HUDEP-2 (cell line): ENCODE results near the gene R3HDM4.

Source experiments
- DNase-seq, 76 experiments: peaks; one replicate each; lab custom pipeline; 2025; ENCODE audit not compliant: unreplicated experiment in 76 of 76; lab: John Stamatoyannopoulos, UW

The R3HDM4 gene

GRCh38 chr19:932648-933552 is 19.9 kb upstream of the R3HDM4 start:
- DNase-seq, result no peak

- DNase-seq, result no peak
Observed at GRCh38 chr19:931860-932647, 19.0 kb upstream of the R3HDM4 start.

- DNase-seq, result no peak
Observed at GRCh38 chr19:929891-930258, 16.9 kb upstream of the R3HDM4 start.

- no peak for DNase-seq
Observed at GRCh38 chr19:929203-929890, 16.3 kb upstream of the R3HDM4 start.

- no peak for DNase-seq
Observed at GRCh38 chr19:928471-929202, 15.6 kb upstream of the R3HDM4 start.

DNA sequence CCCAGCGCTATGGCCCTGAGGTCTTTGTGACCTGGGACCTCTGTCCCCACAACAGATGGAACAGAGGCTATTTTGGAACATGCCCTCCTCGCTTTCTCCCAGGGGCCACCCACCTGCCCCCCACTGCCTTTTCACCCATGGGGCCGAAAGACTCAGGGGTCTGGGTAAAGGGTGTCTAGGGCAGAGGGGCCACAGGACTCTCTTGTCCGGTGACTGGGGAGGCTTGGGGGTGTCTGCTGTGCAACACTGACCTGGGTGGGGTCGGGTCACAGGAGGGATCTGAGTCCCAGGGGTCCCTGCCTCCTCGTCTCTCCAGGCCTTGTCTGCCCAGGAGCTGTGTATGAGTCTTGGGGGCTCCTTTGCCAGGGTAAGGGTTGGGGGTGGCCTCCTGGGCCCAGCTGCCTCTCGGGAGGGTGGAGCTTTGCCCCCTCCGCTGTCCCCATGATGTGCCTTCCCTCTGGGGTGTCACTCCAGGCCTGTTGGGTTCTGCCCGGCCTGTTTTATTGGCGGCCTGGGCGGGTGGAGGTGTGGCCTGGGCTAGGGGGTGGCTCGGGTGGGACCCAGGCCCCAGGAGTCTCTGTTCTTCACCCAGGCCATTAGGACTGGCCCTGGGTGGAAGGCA is 14.9 kb upstream of the R3HDM4 start:
- no peak for DNase-seq

- no peak for DNase-seq
Observed at GRCh38 chr19:927351-927779, 14.3 kb upstream of the R3HDM4 start.

DNA sequence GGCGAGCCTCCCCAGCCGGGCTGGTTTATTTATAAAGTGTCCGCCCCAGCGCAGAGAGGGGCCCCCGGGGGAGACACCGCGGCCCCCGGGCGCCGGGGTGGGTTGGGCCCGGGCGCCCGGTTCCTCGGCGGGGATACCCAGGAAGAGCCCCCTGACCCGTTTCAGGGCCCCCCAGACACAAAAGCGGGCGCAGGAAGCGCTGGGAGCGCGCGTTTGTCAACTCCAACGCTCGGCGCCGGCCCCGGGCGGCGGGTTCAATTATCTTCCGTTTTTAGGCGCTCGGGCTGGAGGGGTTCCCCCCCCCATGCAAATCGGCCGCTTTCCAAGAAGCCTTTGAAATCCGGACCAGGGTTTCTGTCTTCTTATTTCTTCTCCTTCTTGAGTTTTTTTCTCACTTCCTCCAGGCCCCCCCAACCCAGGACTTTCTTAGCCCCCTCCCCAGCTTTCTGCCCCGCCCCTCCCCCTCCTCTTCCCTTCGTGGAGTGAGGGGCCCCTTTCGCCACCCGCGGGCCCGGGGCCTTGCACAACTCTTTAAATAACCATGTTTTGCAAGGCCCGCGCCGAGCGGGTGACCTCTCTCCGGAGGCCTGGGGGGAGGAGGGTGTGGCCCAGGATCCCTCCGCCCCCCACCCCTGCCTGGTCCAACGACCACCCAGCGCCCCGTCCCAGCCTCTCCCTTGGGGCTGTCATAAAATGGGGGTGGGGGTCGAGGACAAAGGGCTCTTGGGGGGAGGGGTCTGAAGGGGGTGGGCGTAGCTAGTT is 13.8 kb upstream of the R3HDM4 start:
- DNase-seq, result peak in 53 of 76 experiments; percentile 7 to 73 (median 55)

DNA sequence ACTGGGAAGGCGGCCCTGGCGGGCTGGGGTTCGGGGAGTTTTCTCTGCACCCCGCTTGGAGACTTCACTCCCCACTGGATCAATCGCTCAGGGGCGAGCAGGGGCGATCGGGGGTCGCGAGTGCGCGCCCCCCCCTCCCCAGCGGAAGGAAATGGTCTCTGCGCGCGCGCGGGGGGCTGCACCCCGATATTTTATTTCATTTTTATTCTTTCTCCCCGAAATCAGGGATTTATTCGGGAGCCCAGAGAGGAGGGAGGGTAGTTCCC is 13.2 kb upstream of the R3HDM4 start:
- DNase-seq, result no peak

- peak in 62 of 76 experiments; percentile 33 to 94 (median 75) for DNase-seq
Observed at GRCh38 chr19:925526-926322, 12.7 kb upstream of the R3HDM4 start, which contains the start of gene ARID3A. ARID3A (plus strand) TSS chr19:926035; CDS start chr19:929529, 3,494 bp downstream.

GRCh38 chr19:925087-925525 is 12.1 kb upstream of the R3HDM4 start:
- DNase-seq, result peak in 44 of 76 experiments; percentile 39 to 91 (median 75)

- peak in 5 of 76 experiments; percentile 23 to 45 (median 26) for DNase-seq
Observed at GRCh38 chr19:924553-925086, 11.6 kb upstream of the R3HDM4 start.

- DNase-seq, result peak in 48 of 76 experiments; percentile 18 to 78 (median 44)
Observed at GRCh38 chr19:920051-920864, 7.2 kb upstream of the R3HDM4 start.

GRCh38 chr19:919199-920050 is 6.4 kb upstream of the R3HDM4 start:
- DNase-seq, result no peak

DNA sequence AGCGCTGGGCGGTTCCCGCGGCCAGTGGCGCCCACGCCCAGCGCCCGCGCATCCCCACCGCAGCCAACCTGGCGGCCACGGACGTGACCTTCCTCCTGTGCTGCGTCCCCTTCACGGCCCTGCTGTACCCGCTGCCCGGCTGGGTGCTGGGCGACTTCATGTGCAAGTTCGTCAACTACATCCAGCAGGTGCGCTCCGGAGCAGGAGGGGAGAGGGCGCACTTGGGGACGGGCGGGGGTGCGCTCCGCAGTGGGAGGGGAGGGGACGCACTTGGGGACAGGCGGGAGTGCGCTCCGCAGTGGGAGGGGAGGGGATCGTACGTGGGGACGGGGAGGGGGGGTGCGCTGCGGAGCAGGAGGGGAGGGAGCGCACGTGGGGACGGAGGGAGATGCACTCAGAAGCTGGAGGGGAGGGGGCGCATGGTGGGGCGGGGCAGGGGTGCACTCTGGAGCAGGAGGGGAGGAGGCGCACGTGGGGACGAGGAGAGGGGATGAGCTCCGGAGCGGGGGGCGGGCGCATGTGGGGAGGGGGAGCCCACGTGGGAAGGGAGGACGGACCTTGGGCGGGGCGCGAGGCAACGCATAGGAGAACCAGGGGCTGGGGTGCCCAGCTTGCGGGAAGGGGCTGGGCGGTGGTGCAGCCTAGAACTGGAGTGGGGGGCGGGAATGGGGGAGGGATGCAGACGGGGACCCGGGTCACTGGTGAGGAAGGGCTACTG is 5.6 kb upstream of the R3HDM4 start:
- DNase-seq, result no peak

GRCh38 chr19:918152-918437 is 5.1 kb upstream of the R3HDM4 start:
- no peak for DNase-seq
